ENCODE data around the gene PLXNA2.

PLXNA2 gene

GRCh38 chr1:208202333-208202995 is 41.7 kb downstream of the PLXNA2 start:
- DNase-seq (ENCODE audit: low read depth, low spot score), result no peak
- H3K4me3 ChIP-seq (ENCODE audit: low read depth, low read length), result no peak overlapping the region
- TF ChIP-seq CTCF (IDR thresholded peaks at IDR 0.05; ENCODE audit: insufficient read depth, low read length, missing control alignments), result no peak
- ChIA-PET CTCF (interaction anchor here (0.9 to 2.4 kb wide), 10 partner anchors 10 to 181 kb away, joined by 3 to 15 read pairs (median 3); partner anchors contain the start of gene PLXNA2), POLR2A (interaction anchor here (1.4 kb wide), 1 partner anchor 18 kb away, joined by 5 read pairs; no protein-coding TSS in a partner anchor)

- H3K4me3 ChIP-seq (ENCODE audit: low read depth, low read length), result no peak overlapping the region
- CTCF ChIA-PET, result interaction anchor here (1.3 to 2.4 kb wide), 3 partner anchors 43 to 179 kb away, joined by 3 to 15 read pairs (median 5); partner anchors contain the start of gene PLXNA2
- POLR2A ChIA-PET, result interaction anchor here (1.5 kb wide), 1 partner anchor 16 kb away, joined by 6 read pairs; no protein-coding TSS in a partner anchor
- DNase-seq (ENCODE audit: low read depth, low spot score), result peak; percentile 77
- no peak for TF ChIP-seq CTCF (IDR thresholded peaks at IDR 0.05; ENCODE audit: insufficient read depth, low read length, missing control alignments)
These were observed 43.0 kb downstream of the PLXNA2 start for GRCh38 chr1:208201229-208201628.

GRCh38 chr1:208200116-208200515 is 44.1 kb downstream of the PLXNA2 start:
- no peak for DNase-seq (ENCODE audit: low read depth, low spot score)
- no peak overlapping the region for H3K4me3 ChIP-seq (ENCODE audit: low read depth, low read length)
- CTCF ChIA-PET, result interaction anchor here (0.6 to 1.0 kb wide), 2 partner anchors 10 to 181 kb away, joined by 4 read pairs; no protein-coding TSS in a partner anchor
- POLR2A ChIA-PET, result interaction anchor here (0.7 to 1.5 kb wide), 3 partner anchors 15 to 1125 kb away, joined by 3 to 6 read pairs (median 4); no protein-coding TSS in a partner anchor
- TF ChIP-seq CTCF (IDR thresholded peaks at IDR 0.05; ENCODE audit: insufficient read depth, low read length, missing control alignments), result no peak

GRCh38 chr1:208198236-208198635 is 45.9 kb downstream of the PLXNA2 start:
- H3K4me3 ChIP-seq (ENCODE audit: low read depth, low read length), result no peak overlapping the region
- no peak for TF ChIP-seq CTCF (IDR thresholded peaks at IDR 0.05; ENCODE audit: insufficient read depth, low read length, missing control alignments)
- DNase-seq (ENCODE audit: low read depth, low spot score), result no peak
- POLR2A ChIA-PET, result no interaction called here
- CTCF ChIA-PET, result interaction anchor here (0.8 to 1.0 kb wide), 2 partner anchors 19 to 40 kb away, joined by 3 read pairs; no protein-coding TSS in a partner anchor

GRCh38 chr1:208194944-208195343 is 49.2 kb downstream of the PLXNA2 start:
- POLR2A ChIA-PET, result no interaction called here
- CTCF ChIA-PET, result interaction anchor here (1.2 to 1.4 kb wide), 4 partner anchors 8 to 50 kb away, joined by 3 to 4 read pairs (median 4); partner anchors contain the start of gene PLXNA2
- no peak for TF ChIP-seq CTCF (IDR thresholded peaks at IDR 0.05; ENCODE audit: insufficient read depth, low read length, missing control alignments)
- DNase-seq (ENCODE audit: low read depth, low spot score), result no peak
- no peak overlapping the region for H3K4me3 ChIP-seq (ENCODE audit: low read depth, low read length)

GRCh38 chr1:208192995-208193394 is 51.2 kb downstream of the PLXNA2 start:
- no peak for DNase-seq (ENCODE audit: low read depth, low spot score)
- TF ChIP-seq CTCF (IDR thresholded peaks at IDR 0.05; ENCODE audit: insufficient read depth, low read length, missing control alignments), result no peak
- no peak overlapping the region for H3K4me3 ChIP-seq (ENCODE audit: low read depth, low read length)
- ChIA-PET CTCF (interaction anchor here (0.8 to 1.2 kb wide), 2 partner anchors 9 to 52 kb away, joined by 3 to 4 read pairs; no protein-coding TSS in a partner anchor), POLR2A (no interaction called here)
